Femur (tissue), 1 donor: ENCODE results near the gene ARHGAP11A.
"Not testable (repeated sequence)": the region's sequence is repeated elsewhere in the genome, so short reads cannot be mapped to it uniquely, and the experiment has no call there.

ENCODE experiments used
- DNase-seq: peaks from one replicate; pipeline ENCODE4 v3.0.0-alpha.2; 2017

ARHGAP11A gene

GRCh38 chr15:32615051-32615870, at the start of gene ARHGAP11A:
Gene ARHGAP11A, plus strand, starts transcription at chr15:32615504. Its CDS starts 708 bp downstream, at chr15:32616212.
- DNase-seq = peak; percentile 88

GRCh38 chr15:32568988-32569387, 46.3 kb upstream of the ARHGAP11A start:
- not testable (repeated sequence) for DNase-seq

GRCh38 chr15:32578482-32578881, 36.8 kb upstream of the ARHGAP11A start:
- DNase-seq = not testable (repeated sequence)

DNA sequence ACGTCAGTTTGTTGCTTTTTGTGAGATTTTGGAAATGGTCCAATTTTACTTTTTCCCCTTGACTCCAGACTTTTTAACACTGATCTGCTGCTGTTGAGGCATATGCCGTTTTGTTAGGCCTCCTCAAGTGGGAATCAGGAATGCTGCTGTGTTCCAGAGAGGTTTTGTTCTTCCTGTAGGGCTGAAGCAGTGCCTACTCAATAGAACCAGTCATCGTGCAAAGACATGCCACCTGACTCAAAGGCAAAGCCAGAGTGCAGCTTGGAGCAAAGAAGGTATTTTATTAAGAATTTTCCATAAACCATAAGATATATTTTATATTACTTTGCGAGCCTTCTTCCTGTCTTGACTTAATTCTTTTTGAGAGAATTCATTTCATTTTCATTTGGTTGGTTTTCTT, 29.5 kb upstream of the ARHGAP11A start:
- not testable (repeated sequence) for DNase-seq

DNA sequence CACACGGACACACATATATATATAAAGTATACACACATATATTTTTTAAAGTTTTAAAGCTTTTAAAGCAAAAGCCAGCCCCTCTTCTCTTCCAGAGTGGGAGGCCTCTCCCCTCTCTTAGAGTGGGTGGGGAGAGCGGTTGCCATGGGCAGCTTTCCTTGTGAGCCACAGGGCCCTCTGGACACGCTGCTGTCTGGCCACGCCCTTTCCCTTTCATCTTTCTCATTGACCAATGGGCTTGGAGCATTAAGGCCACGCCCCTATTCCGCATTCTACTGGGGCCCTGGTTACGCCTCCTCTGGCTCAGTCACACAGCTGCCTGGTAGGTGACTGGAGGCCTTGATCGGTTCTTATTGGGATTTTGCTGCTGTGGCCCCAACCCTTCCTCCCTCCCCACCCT, 22.2 kb upstream of the ARHGAP11A start, which contains the start of gene GOLGA8N:
TSS of gene GOLGA8N (plus strand) at position 306 of the 400 bp plus-strand sequence.
- DNase-seq = not testable (repeated sequence)

GRCh38 chr15:32609518-32609917, 5.8 kb upstream of the ARHGAP11A start:
- not testable (repeated sequence) for DNase-seq

GRCh38 chr15:32610719-32611118, 4.6 kb upstream of the ARHGAP11A start:
- DNase-seq = not testable (repeated sequence)

GRCh38 chr15:32614712-32615050, 623 bp upstream of the ARHGAP11A start:
- DNase-seq = not testable (repeated sequence)

DNA sequence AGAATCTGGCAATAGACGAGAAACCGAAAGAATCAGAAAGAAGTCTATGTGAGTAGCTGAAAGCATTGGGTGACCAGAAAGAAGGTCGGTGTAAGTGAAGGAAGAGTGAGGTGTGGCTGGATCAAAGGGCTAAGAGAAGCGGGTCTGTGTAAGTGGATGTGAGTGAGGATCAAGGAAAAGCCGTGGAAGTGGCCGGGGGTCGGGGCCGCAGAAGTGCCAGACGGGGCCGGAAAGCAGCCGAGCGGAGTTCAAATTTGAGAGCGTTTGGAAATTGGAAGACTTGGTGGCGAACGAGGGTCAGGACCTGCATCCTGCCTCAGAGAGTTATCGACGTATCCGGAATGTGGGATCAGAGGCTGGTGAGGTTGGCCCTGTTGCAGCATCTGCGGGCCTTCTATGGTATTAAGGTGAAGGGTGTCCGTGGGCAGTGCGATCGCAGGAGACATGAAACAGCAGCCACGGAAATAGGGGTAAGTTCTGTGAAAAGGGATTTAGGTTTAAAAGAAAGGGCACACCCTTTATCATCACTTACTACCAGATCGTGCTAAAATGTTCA, 645 bp downstream of the ARHGAP11A start:
- DNase-seq = not testable (repeated sequence)

GRCh38 chr15:32636410-32636809, 21.1 kb downstream of the ARHGAP11A start:
- DNase-seq = no peak

- DNase-seq = no peak
Observed at GRCh38 chr15:32636908-32637567, 21.7 kb downstream of the ARHGAP11A start.

DNA sequence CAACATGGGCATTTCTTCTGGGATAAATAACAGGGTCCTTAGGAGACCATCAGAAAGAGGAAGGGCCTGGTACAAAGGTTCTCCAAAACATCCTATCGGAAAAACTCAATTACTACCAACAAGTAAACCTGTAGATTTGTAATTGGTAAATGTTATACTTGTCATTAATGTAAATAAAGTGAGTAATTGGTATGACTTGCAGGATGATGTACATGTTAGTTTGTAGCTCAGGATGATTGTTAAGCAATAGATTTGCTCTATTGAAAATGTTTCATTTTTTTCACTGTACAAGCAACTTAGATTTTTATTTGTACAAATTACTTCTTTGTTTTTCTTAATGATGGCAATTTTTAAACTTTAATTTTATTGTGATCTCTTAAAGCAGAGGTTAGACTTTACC, 22.4 kb downstream of the ARHGAP11A start:
- DNase-seq = no peak

GRCh38 chr15:32641517-32642059, 26.3 kb downstream of the ARHGAP11A start, which contains the start of gene SCG5:
Gene SCG5, plus strand, starts transcription at chr15:32641710. Its CDS starts 1,883 bp downstream, at chr15:32643593.
- DNase-seq = peak; percentile 61

- DNase-seq = no peak
Observed at GRCh38 chr15:32642667-32643435, 27.5 kb downstream of the ARHGAP11A start.

- no peak for DNase-seq
Observed at GRCh38 chr15:32643907-32644445, 28.7 kb downstream of the ARHGAP11A start.

GRCh38 chr15:32646291-32646690, 31.0 kb downstream of the ARHGAP11A start:
- DNase-seq = no peak

DNA sequence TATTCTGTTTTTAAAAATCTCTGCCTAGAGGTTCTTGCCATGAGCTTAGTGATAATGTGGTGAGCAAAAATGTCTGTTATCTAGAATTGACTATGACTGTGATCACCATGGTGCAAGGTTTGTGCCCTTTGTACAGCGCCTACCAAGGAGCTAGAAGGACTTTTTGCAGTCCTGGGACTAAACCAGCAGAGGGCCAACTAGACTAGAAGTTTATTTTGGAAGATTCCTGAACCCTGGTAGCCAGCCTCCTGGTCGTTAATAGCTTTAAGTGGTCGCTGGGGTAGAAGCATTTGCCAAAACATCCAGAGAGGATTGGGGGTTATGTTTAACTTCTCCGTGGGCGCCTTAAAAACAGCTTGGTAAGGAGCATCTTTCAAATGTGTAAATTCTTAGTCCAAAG, 34.0 kb downstream of the ARHGAP11A start:
- DNase-seq = no peak

- DNase-seq = peak; percentile 69
Observed at GRCh38 chr15:32651229-32651837, 36.0 kb downstream of the ARHGAP11A start.

- DNase-seq = no peak
Observed at GRCh38 chr15:32652178-32652577, 36.9 kb downstream of the ARHGAP11A start.

GRCh38 chr15:32656091-32656490, 40.8 kb downstream of the ARHGAP11A start:
- no peak for DNase-seq

DNA sequence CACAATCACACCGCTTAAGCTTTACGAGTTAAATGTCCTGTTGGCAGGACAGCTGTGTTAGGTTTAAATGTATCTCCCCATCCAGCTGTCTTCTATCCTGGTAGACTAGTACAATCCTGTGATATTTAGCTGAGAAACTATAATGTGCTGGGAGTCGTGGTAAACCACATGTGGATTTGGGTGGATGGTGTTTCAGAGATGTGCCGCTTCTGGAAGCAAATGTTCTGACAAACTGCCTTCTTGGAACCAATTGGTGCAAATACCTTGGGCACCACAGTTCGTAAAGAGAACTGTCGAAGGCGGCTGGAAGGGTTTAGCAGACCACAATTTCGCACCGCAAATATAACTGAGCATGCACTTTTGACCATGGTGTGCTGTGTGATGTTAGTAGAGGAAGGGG, 41.2 kb downstream of the ARHGAP11A start:
- peak; percentile 45 for DNase-seq
